ENCODE results near the gene ADAMTSL5. TPM values are rescaled to one million over a fixed set of nuclear protein-coding genes. Genes with fewer than 3 reads are reported as not detected.

Gene ADAMTSL5
- total and polyA plus RNA-seq, 2 of the 8 experiments (the other 6 are each of a cell fraction or from before 2014, with no cell fraction given), result 0.82 to 0.99 TPM

- TF ChIP-seq MAX (IDR thresholded peaks at IDR 0.05) (no peak), NRF1 (IDR thresholded peaks at IDR 0.05; ENCODE audit: low read depth, low read length) (no peak), YY1 (IDR thresholded peaks at IDR 0.05; ENCODE audit: low read depth, low read length) (no peak), SIX5 (IDR thresholded peaks at IDR 0.05; ENCODE audit: low read depth, low read length) (no peak), RFX5 (IDR thresholded peaks at IDR 0.05; ENCODE audit: borderline replicate concordance, low read depth, low read length) (no peak), BACH1 (IDR thresholded peaks at IDR 0.05; ENCODE audit: low read length) (no peak), RAD21 (IDR thresholded peaks at IDR 0.05 in 1 of 2, conservative IDR thresholded peaks at IDR 0.05 in 1 of 2; ENCODE audit: low read depth in 2 of 2, low read length in 2 of 2) (no peak), SP1 (IDR thresholded peaks at IDR 0.05; ENCODE audit: low read depth, low read length) (no peak), PHF8 (conservative IDR thresholded peaks at IDR 0.05; ENCODE audit: low read depth, low read length) (no peak), SIN3A (conservative IDR thresholded peaks at IDR 0.05 in 1 of 2, IDR thresholded peaks at IDR 0.05 in 1 of 2; ENCODE audit: low read depth in 1 of 2, low read length in 2 of 2) (no peak), CHD2 (IDR thresholded peaks at IDR 0.05; ENCODE audit: low read length) (no peak)
Observed at GRCh38 chr19:1505991-1506881, 6.6 kb downstream of the ADAMTSL5 start (continued).
